ENCODE measurements around the gene ASZ1.
A peak's percentile ranks its signal among the peaks of the same experiment; 100 is the strongest.

Gene ASZ1

GRCh38 chr7:117346161-117346560 lies 81.1 kb downstream of the ASZ1 start:
- ChIA-PET CTCF (interaction anchor here (0.6 kb wide), 1 partner anchor 369 kb away, joined by 3 read pairs; no protein-coding TSS in a partner anchor), POLR2A (no interaction called here)
- no peaks in the 10 kb centered on the region for H3K4me1 ChIP-seq (ENCODE audit: control insufficient read depth, insufficient read depth, low read length)
- H3K9me3 ChIP-seq (ENCODE audit: control insufficient read depth, insufficient read depth, low read depth, low read length) = no peaks in the 10 kb centered on the region
- no peak overlapping the region for H3K4me3 ChIP-seq (ENCODE audit: low read depth, low read length)
- no peak overlapping the region for H3K27ac ChIP-seq (ENCODE audit: extremely low read depth, low read depth, low read length)
- no peaks in the 10 kb centered on the region for H3K36me3 ChIP-seq (ENCODE audit: control insufficient read depth in 2 of 2, insufficient read depth in 1 of 2, low read length in 2 of 2)
- no peak for TF ChIP-seq SCRT2 (tag by site-specific recombination; IDR thresholded peaks at IDR 0.05)
- TF ChIP-seq, protein P1, sequence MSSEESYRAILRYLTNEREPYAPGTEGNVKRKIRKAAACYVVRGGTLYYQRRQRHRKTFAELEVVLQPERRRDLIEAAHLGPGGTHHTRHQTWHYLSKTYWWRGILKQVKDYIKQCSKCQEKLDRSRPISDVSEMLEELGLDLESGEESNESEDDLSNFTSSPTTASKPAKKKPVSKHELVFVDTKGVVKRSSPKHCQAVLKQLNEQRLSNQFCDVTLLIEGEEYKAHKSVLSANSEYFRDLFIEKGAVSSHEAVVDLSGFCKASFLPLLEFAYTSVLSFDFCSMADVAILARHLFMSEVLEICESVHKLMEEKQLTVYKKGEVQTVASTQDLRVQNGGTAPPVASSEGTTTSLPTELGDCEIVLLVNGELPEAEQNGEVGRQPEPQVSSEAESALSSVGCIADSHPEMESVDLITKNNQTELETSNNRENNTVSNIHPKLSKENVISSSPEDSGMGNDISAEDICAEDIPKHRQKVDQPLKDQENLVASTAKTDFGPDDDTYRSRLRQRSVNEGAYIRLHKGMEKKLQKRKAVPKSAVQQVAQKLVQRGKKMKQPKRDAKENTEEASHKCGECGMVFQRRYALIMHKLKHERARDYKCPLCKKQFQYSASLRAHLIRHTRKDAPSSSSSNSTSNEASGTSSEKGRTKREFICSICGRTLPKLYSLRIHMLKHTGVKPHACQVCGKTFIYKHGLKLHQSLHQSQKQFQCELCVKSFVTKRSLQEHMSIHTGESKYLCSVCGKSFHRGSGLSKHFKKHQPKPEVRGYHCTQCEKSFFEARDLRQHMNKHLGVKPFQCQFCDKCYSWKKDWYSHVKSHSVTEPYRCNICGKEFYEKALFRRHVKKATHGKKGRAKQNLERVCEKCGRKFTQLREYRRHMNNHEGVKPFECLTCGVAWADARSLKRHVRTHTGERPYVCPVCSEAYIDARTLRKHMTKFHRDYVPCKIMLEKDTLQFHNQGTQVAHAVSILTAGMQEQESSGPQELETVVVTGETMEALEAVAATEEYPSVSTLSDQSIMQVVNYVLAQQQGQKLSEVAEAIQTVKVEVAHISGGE (tag by site-specific recombination; conservative IDR thresholded peaks at IDR 0.05; ENCODE audit: low read depth) = no peak
- TF ChIP-seq ZBTB1 (tag by site-specific recombination; IDR thresholded peaks at IDR 0.05) = no peak
- TF ChIP-seq ZNF2 (tag by site-specific recombination; IDR thresholded peaks at IDR 0.05) = no peak
- no peak for TF ChIP-seq ZNF350 (tag by site-specific recombination; IDR thresholded peaks at IDR 0.05)
- TF ChIP-seq MZF1 (tag by site-specific recombination; IDR thresholded peaks at IDR 0.05; ENCODE audit: borderline replicate concordance) = no peak
- no peak for TF ChIP-seq ZNF830 (tag by site-specific recombination; IDR thresholded peaks at IDR 0.05; ENCODE audit: low read depth)
- TF ChIP-seq PRDM2 (tag by site-specific recombination; IDR thresholded peaks at IDR 0.05; ENCODE audit: borderline replicate concordance) = no peak
- no peak for TF ChIP-seq ZNF785 (tag by site-specific recombination; IDR thresholded peaks at IDR 0.05)
- no peak for TF ChIP-seq ZNF140 (tag by site-specific recombination; IDR thresholded peaks at IDR 0.05)
- no peak for TF ChIP-seq ZNF561 (tag by site-specific recombination; IDR thresholded peaks at IDR 0.05; ENCODE audit: borderline replicate concordance)
- TF ChIP-seq ZNF692 (tag by site-specific recombination; IDR thresholded peaks at IDR 0.05) = no peak
- no peak for TF ChIP-seq ZNF510 (tag by site-specific recombination; IDR thresholded peaks at IDR 0.05; ENCODE audit: insufficient replicate concordance)

GRCh38 chr7:117338020-117338419 lies 89.3 kb downstream of the ASZ1 start:
- Histone ChIP-seq H3K4me3 (ENCODE audit: low read depth, low read length) (no peak overlapping the region), H3K9me3 (ENCODE audit: control insufficient read depth, insufficient read depth, low read depth, low read length) (no peaks in the 10 kb centered on the region), H3K36me3 (ENCODE audit: control insufficient read depth in 2 of 2, insufficient read depth in 1 of 2, low read length in 2 of 2) (no peaks in the 10 kb centered on the region), H3K4me1 (ENCODE audit: control insufficient read depth, insufficient read depth, low read length) (no peaks in the 10 kb centered on the region), H3K27ac (ENCODE audit: extremely low read depth, low read depth, low read length) (no peak overlapping the region)
- ChIA-PET POLR2A (no interaction called here), CTCF (interaction anchor here (0.6 kb wide), 1 partner anchor 380 kb away, joined by 3 read pairs; no protein-coding TSS in a partner anchor)
- TF ChIP-seq ZNF777 (tag by site-specific recombination; IDR thresholded peaks at IDR 0.05; ENCODE audit: borderline replicate concordance) (no peak), ZNF654 (tag by site-specific recombination; IDR thresholded peaks at IDR 0.05; ENCODE audit: low read depth) (peak; percentile 17; the same call in 1 of the 2 replicates), SCRT2 (tag by site-specific recombination; IDR thresholded peaks at IDR 0.05) (no peak)
